ENCODE results near the gene PRIMA1. TPM values are rescaled to one million over a fixed set of nuclear protein-coding genes. Genes with fewer than 3 reads are reported as not detected.

Gene PRIMA1
- total and polyA plus RNA-seq, 2 donors from 2014 or later: 1.0 to 1.7 TPM

DNA sequence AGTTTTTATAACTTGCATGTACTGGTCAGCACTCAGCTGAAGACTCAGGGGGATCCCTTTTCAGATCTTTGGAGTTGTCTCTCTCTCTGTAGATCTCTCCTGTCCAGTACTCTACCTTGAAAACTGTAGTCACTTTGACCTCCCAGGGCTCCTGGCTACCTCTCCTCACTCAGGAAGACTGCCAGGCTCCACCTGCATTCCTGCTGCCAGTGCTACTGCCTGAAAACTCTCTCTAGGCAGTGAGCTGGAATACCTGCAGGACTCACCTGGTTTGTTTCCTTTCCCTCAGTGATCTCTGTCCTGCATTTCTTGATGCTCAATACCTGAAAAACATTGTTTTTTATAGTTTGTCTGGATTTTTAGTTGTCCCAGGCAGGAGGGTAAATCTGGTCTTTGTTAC, 87.4 kb downstream of the PRIMA1 start:
- intact Hi-C loops (cut with DNase I): no loop called here
- no peak overlapping the region for H3K4me3 ChIP-seq (ENCODE audit: low read length in 3 of 3)

DNA sequence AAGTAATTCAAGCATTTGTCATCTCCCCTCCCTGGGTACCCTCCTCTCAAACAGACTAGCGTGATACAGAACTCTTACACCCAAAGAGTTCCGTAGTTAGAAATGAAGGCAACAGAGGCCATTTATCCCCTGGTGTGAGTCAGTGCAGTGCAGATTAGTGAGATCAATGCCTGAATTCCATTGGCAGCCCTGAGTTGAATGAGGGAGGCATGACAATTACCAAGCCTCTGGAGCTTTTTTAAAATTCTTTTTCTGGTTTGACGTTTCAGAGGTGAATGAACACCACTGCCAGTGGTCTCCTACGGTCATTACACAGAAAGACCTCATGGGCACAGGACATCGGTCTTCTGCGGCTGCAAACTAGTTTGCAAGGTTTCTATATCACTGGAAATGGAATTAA, 94.4 kb downstream of the PRIMA1 start:
- FAIRE-seq (no peak), DNase-seq (no peak)
- no peaks in the 10 kb centered on the region for H3K4me1 ChIP-seq (ENCODE audit: control insufficient read depth in 2 of 3, insufficient read depth in 2 of 3, low read depth in 1 of 3, low read length in 3 of 3)
- no peak for TF ChIP-seq CTCF (IDR thresholded peaks at IDR 0.05; ENCODE audit: borderline replicate concordance, extremely low read depth, insufficient read depth)
- no peak overlapping the region for H3K4me3 ChIP-seq (ENCODE audit: low read length in 3 of 3)
- H3K36me3 ChIP-seq (ENCODE audit: control insufficient read depth in 2 of 3, insufficient read depth in 3 of 3, low read length in 3 of 3): no peaks in the 10 kb centered on the region
- peaks cover 0 to 3% (median 0%) of the 10 kb centered on the region in 3 donors for H3K9me3 ChIP-seq (ENCODE audit: control insufficient read depth in 2 of 3, insufficient read depth in 1 of 3, low read length in 3 of 3)
- H3K27ac ChIP-seq (ENCODE audit: low read depth in 2 of 2, low read length in 2 of 2): no peak overlapping the region
- no peaks in the 10 kb centered on the region for H3K27me3 ChIP-seq (ENCODE audit: control insufficient read depth, insufficient read depth, low read length)
- intact Hi-C loops (cut with DNase I): no loop called here
- no peak overlapping the region for H3K9ac ChIP-seq (ENCODE audit: low read length in 3 of 3)

More for the DNA sequence above, 87.4 kb downstream of the PRIMA1 start:
- H3K27ac ChIP-seq (ENCODE audit: low read depth in 2 of 2, low read length in 2 of 2): no peak overlapping the region
- DNase-seq (no peak), FAIRE-seq (no peak)
- no peak for TF ChIP-seq CTCF (IDR thresholded peaks at IDR 0.05; ENCODE audit: borderline replicate concordance, extremely low read depth, insufficient read depth)
- H3K9me3 ChIP-seq (ENCODE audit: control insufficient read depth in 2 of 3, insufficient read depth in 1 of 3, low read length in 3 of 3): peaks cover 0 to 3% (median 0%) of the 10 kb centered on the region in 3 donors
- no peaks in the 10 kb centered on the region for H3K4me1 ChIP-seq (ENCODE audit: control insufficient read depth in 2 of 3, insufficient read depth in 2 of 3, low read depth in 1 of 3, low read length in 3 of 3)
- H3K36me3 ChIP-seq (ENCODE audit: control insufficient read depth in 2 of 3, insufficient read depth in 3 of 3, low read length in 3 of 3): no peaks in the 10 kb centered on the region
- no peaks in the 10 kb centered on the region for H3K27me3 ChIP-seq (ENCODE audit: control insufficient read depth, insufficient read depth, low read length)
- H3K9ac ChIP-seq (ENCODE audit: low read length in 3 of 3): no peak overlapping the region

DNA sequence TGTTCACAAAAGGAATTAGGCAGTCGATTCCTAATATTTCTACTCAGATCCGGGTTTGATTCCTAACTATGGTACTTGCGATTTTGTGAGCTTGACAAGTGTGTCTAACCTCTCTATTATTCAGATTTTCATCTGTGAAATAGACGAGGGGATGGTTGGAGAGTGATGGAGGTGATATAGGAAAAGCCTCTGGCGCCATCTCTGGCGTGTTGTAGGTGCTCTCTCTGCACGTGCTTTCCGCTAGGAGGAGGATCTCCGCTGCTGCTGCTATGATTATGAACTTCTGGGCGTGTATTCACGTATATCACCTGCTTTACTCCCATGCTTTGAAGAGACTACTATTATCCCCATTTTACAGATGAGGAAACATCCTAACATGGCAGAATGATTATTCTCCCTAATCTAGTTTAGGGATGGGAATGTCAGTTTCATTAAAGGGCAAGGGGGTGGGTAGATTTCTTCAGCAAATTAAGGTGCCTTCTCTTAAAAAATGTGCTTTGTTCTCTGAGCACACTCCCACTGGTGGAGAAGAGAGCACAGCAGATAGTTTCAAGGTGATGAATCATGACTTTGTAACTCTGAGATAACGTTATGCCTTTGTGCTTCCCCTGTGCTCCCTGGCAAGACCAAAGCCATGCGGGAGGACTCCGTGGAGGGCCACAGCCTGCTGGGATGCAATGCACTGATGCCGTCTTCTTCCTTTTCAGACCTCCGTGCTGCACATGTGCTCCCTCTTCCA, 97.1 kb downstream of the PRIMA1 start:
- H3K9ac ChIP-seq (ENCODE audit: low read length in 3 of 3): no peak overlapping the region
- no peak overlapping the region for H3K27ac ChIP-seq (ENCODE audit: low read depth in 2 of 2, low read length in 2 of 2)
- H3K4me3 ChIP-seq (ENCODE audit: low read length in 3 of 3): no peak overlapping the region
- no peaks in the 10 kb centered on the region for H3K27me3 ChIP-seq (ENCODE audit: control insufficient read depth, insufficient read depth, low read length)
- no peaks in the 10 kb centered on the region for H3K9me3 ChIP-seq (ENCODE audit: control insufficient read depth in 2 of 3, insufficient read depth in 1 of 3, low read length in 3 of 3)
- H3K4me1 ChIP-seq (ENCODE audit: control insufficient read depth in 2 of 3, insufficient read depth in 2 of 3, low read depth in 1 of 3, low read length in 3 of 3): no peaks in the 10 kb centered on the region
- no peak for TF ChIP-seq CTCF (IDR thresholded peaks at IDR 0.05; ENCODE audit: borderline replicate concordance, extremely low read depth, insufficient read depth)
- FAIRE-seq: no peak
- intact Hi-C loops (cut with DNase I): no loop called here
- no peaks in the 10 kb centered on the region for H3K36me3 ChIP-seq (ENCODE audit: control insufficient read depth in 2 of 3, insufficient read depth in 3 of 3, low read length in 3 of 3)
- DNase-seq: no peak
